ENCODE data around the gene GTPBP1.

Gene GTPBP1

GRCh38 chr22:38758276-38758945 is 52.7 kb downstream of the GTPBP1 start:
- H3K9ac ChIP-seq: no peak overlapping the region
- no peaks in the 10 kb centered on the region for H3K9me3 ChIP-seq (ENCODE audit: control insufficient read depth, low read length)
- no peaks in the 10 kb centered on the region for H3K79me2 ChIP-seq
- TF ChIP-seq CTCF (IDR thresholded peaks at IDR 0.05): no peak
- H3K36me3 ChIP-seq (ENCODE audit: control insufficient read depth, insufficient read depth, low read length): no peaks in the 10 kb centered on the region
- H3K27ac ChIP-seq: no peak overlapping the region
- H2AFZ ChIP-seq: no peak overlapping the region
- H3K4me2 ChIP-seq (ENCODE audit: low read length): no peak overlapping the region
- H3K4me3 ChIP-seq (ENCODE audit: low read depth, low read length): no peak overlapping the region
- H3K27me3 ChIP-seq (ENCODE audit: control insufficient read depth, insufficient read depth, low read length): no peaks in the 10 kb centered on the region
- H3K4me1 ChIP-seq: no peaks in the 10 kb centered on the region

- no peak overlapping the region for H3K4me2 ChIP-seq (ENCODE audit: low read length)
- no peaks in the 10 kb centered on the region for H3K9me3 ChIP-seq (ENCODE audit: control insufficient read depth, low read length)
- TF ChIP-seq CTCF (IDR thresholded peaks at IDR 0.05): no peak
- no peaks in the 10 kb centered on the region for H3K27me3 ChIP-seq (ENCODE audit: control insufficient read depth, insufficient read depth, low read length)
- no peaks in the 10 kb centered on the region for H3K79me2 ChIP-seq
- H3K4me3 ChIP-seq (ENCODE audit: low read depth, low read length): no peak overlapping the region
- H3K9ac ChIP-seq: no peak overlapping the region
- no peaks in the 10 kb centered on the region for H3K36me3 ChIP-seq (ENCODE audit: control insufficient read depth, insufficient read depth, low read length)
- H2AFZ ChIP-seq: no peak overlapping the region
- no peak overlapping the region for H3K27ac ChIP-seq
- no peaks in the 10 kb centered on the region for H3K4me1 ChIP-seq
Measured at GRCh38 chr22:38759005-38759404, 53.3 kb downstream of the GTPBP1 start.

GRCh38 chr22:38760477-38761201 is 54.9 kb downstream of the GTPBP1 start:
- Histone ChIP-seq H3K79me2 (no peaks in the 10 kb centered on the region), H3K4me2 (ENCODE audit: low read length) (no peak overlapping the region), H3K27me3 (ENCODE audit: control insufficient read depth, insufficient read depth, low read length) (no peaks in the 10 kb centered on the region), H3K27ac (no peak overlapping the region), H3K9me3 (ENCODE audit: control insufficient read depth, low read length) (no peaks in the 10 kb centered on the region), H3K36me3 (ENCODE audit: control insufficient read depth, insufficient read depth, low read length) (no peaks in the 10 kb centered on the region), H3K9ac (no peak overlapping the region), H2AFZ (no peak overlapping the region), H3K4me1 (no peaks in the 10 kb centered on the region), H3K4me3 (ENCODE audit: low read depth, low read length) (no peak overlapping the region)
- no peak for TF ChIP-seq CTCF (IDR thresholded peaks at IDR 0.05)

GRCh38 chr22:38761202-38762162 is 55.7 kb downstream of the GTPBP1 start:
- TF ChIP-seq CTCF (IDR thresholded peaks at IDR 0.05): no peak
- no peak overlapping the region for H3K4me2 ChIP-seq (ENCODE audit: low read length)
- H3K36me3 ChIP-seq (ENCODE audit: control insufficient read depth, insufficient read depth, low read length): no peaks in the 10 kb centered on the region
- H3K27me3 ChIP-seq (ENCODE audit: control insufficient read depth, insufficient read depth, low read length): no peaks in the 10 kb centered on the region
- H2AFZ ChIP-seq: no peak overlapping the region
- no peaks in the 10 kb centered on the region for H3K4me1 ChIP-seq
- no peak overlapping the region for H3K27ac ChIP-seq
- no peaks in the 10 kb centered on the region for H3K79me2 ChIP-seq
- H3K9ac ChIP-seq: no peak overlapping the region
- H3K9me3 ChIP-seq (ENCODE audit: control insufficient read depth, low read length): no peaks in the 10 kb centered on the region
- no peak overlapping the region for H3K4me3 ChIP-seq (ENCODE audit: low read depth, low read length)

Measured in parathyroid adenoma (tissue), 2 donors.